Fibroblast of skin of right quadriceps (primary cell): ENCODE measurements around the gene KXD1.
"Not testable (repeated sequence)": the region's sequence is repeated elsewhere in the genome, so short reads cannot be mapped to it uniquely, and the experiment has no call there.

Source experiments
- DNase-seq: peaks from one replicate; pipeline ENCODE4 v3.0.0-alpha.2; 2013

The KXD1 gene, protein sequence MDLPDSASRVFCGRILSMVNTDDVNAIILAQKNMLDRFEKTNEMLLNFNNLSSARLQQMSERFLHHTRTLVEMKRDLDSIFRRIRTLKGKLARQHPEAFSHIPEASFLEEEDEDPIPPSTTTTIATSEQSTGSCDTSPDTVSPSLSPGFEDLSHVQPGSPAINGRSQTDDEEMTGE

GRCh38 chr19:18557411-18558201 lies at the start of gene KXD1:
TSS of gene KXD1 (plus strand) at chr19:18557870. CDS start at chr19:18562057, 4,187 bp downstream.
- DNase-seq = peak; percentile 98

GRCh38 chr19:18508585-18508984 lies 49.1 kb upstream of the KXD1 start:
- DNase-seq = no peak

DNA sequence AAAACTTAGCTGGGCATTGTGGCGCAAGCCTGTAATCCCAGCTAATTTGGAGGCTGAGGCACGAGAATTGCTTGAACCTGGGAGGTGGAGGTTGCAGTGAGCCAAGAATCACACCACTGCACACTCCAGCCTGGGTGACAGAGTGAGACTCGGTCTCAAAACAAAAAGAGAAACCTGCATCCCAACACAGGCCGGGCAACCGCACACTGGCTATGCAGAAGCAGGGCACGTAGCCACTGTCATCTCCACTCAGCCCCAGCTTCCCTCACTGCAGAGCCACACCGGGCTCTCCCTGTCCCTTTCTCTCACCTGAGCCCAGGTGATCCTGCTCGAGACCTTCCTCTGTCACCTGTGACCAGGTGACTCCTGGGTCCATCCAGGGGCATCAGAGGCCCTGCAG lies 47.5 kb upstream of the KXD1 start:
- no peak for DNase-seq

DNA sequence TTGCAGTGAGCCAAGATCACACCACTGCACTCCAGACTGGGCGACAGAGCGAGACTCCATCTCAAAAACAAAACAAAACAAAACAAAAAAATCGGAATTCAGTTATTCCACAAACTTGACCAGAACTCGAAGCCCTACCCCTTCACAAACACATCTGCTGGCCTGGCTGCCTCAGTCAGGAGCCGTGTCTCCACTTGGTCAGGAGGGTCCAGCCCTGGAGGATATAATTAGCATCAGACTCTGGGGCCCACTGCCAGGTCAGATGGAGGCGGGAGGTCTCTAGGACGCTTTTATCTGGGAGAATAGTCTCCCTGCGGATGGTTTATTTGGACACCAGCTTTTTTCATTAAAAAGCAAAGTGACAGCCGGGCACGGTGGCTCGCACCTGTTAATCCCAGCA lies 43.8 kb upstream of the KXD1 start:
- DNase-seq = no peak

DNA sequence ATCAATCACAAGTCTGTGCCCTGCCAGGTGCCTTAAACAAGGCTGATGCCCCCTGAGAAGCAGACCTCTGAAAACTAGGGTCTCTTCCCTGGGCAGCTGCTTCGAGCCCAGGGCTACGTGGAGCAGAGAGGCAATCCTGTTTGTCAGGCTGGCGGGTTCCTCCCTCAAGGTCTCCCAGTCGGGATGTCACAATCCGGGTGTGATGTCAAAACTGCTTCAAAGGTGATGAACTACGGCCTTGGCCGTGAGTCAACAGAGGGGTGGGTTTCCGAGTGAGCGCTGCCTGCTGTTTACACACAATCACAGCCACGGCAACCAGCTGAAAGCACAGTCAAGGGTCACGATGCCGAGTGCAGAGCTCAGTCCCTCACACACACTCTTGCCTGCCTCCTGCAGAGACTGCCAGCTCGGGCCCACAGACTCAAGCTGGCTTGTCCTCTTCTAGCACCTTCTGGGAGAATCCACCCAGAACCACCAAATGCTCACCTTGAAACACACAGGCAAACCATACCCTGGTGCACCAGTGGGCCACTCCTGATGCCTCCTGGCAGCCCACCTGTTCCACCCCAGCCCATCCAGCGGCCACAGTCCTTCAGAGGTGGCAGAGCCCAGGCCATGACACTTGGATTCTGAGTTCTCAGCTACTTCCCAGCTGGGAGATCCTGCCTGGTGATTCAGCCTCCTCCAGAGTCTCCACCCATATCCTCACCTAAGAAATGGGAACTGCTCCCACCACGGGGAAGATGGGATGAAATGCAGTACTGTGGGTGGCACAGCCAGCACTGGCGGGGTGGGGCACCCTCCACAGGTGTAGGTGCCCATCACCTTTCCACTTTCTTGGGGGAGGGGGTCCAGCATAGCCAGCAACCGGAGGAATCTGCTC lies 42.6 kb upstream of the KXD1 start:
- no peak for DNase-seq

GRCh38 chr19:18515959-18516358 lies 41.7 kb upstream of the KXD1 start:
- DNase-seq = no peak

DNA sequence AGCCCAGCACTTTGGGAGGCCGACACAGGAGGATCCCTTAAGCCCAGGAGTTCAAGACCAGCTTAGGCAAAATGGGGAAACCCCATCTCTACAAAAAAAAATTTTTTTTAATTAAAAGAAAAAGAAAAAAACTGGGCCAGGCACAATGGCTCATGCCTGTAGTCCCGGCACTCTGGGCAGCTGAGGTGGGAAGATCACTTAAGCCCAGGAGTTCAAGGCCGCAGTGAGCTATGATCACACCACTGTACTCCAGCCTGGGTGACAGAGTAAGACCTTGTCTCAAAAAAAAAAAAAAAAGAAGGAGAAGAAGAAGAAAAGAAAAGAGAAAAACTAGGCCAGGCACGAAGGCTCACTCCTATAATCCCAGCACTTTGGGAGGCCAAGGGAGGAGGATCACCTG lies 40.1 kb upstream of the KXD1 start:
- no peak for DNase-seq

GRCh38 chr19:18518639-18519038 lies 39.0 kb upstream of the KXD1 start:
- DNase-seq = no peak

DNA sequence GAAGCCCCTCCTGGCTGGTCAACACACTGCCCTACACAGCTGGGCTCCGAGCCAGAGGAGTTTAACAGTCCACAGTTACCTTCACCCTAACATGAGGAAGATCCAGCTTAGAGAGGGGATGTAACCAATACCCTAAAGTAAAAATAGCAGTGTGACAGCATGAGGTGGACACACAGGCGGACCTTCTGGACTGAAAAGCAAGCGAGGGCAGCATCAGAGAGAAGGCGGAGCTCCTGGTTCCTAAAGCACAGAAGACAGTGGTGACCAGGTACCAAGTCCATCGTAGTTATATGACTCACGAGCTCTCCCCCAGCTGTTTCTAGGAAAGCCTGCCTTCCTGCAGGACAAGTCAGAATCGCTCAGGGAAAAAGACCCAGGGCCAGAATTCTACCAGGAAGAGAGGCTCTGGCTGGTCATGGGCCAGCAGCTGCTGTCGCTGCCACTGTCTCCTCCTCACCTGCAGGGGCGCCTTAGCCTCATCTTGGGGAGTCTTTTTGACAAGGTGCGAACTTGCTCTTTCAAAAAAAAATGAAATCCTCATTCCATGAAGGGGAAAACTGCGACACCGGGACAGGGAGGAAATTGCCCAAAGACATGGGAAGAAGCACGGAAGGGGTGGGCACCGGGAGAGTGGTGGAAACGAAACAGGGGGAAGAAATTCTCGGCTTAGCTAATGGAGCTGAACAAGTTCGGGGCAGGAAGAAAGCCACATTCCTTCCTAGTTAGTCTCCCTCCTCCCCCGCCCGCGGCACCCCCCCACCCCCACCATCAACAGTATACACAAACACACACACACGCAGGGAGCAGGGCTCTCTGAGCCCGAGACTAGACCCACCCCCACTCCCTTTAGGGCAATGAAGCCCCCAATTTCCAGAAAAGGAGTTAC lies 37.5 kb upstream of the KXD1 start:
- peak; percentile 80 for DNase-seq

GRCh38 chr19:18520848-18521691 lies 36.6 kb upstream of the KXD1 start:
- no peak for DNase-seq

DNA sequence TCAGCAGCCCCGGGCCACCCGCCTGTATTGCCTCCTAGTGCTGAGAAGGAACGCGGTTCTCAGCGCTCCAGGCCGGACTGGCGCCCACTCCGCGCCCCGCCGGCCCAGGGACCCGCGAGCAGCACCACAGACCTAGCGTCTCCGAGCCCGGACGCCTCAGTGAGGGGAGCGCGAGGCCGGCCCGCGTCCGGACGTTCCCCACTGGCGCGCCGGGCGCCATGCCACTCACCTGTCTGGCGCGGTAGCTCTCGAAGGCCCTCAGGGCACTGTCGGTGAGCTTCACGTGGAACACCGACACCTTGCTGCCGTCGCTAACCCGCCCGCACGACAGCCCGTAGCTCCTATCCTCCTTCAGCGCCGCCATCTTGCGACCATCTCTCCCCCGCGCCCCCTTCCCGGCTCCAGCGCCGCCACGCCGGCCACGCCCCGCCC lies 36.0 kb upstream of the KXD1 start, which contains the start of gene ELL:
ELL (minus strand) TSS at position 379 of the 432 bp plus-strand sequence; CDS start at position 364, 15 bp downstream.
- no peak for DNase-seq

- DNase-seq = peak; percentile 100
Measured at GRCh38 chr19:18522124-18522861, 35.4 kb upstream of the KXD1 start.

GRCh38 chr19:18522862-18523440 lies 34.7 kb upstream of the KXD1 start:
- DNase-seq = not testable (repeated sequence)

DNA sequence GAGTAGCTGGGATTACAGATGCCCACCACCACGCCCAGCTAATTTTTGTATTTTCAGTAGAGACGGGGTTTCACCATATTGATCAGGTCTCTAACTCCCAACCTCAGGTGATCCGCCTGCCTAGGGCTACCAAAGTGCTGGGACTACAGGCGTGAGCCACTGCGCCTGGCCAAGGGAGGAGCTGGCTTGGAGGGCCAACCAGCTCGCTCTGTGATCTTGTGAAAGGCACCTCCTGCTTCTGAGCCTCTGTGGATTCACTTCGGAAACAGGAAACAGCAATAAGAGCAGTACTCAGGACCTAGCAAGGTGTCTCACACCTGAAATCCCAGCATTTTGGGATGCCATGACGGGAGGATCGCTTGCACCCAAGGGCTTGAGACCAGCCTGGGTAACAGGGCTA lies 33.8 kb upstream of the KXD1 start:
- DNase-seq = no peak

- no peak for DNase-seq
Measured at GRCh38 chr19:18526316-18526715, 31.4 kb upstream of the KXD1 start.

- no peak for DNase-seq
Measured at GRCh38 chr19:18529782-18530181, 27.9 kb upstream of the KXD1 start.

GRCh38 chr19:18531485-18531884 lies 26.2 kb upstream of the KXD1 start:
- no peak for DNase-seq

GRCh38 chr19:18532168-18532890 lies 25.3 kb upstream of the KXD1 start:
- DNase-seq = no peak

- DNase-seq = no peak
Measured at GRCh38 chr19:18533058-18533457, 24.6 kb upstream of the KXD1 start.

- DNase-seq = no peak
Measured at GRCh38 chr19:18536475-18536874, 21.2 kb upstream of the KXD1 start.
